Esophagus muscularis mucosa (tissue), 4 donors: ENCODE data around the gene SSTR5. TPM values are rescaled to one million over a fixed set of nuclear protein-coding genes. Genes with fewer than 3 reads are reported as not detected.
A peak's percentile ranks its signal among the peaks of the same experiment; 100 is the strongest.

Source experiments
- DNase-seq: peaks from one replicate; pipeline ENCODE4 v3.0.0-alpha.2; 2017; ENCODE audit errors: extremely low spot score
- H3K27ac ChIP-seq, 4 donors: fragments of 200-600 bp; sonication (generic); replicated peaks in 1 of 4; 1 replicate in 3 of 4; 2 replicates in 1 of 4; pipeline ENCODE4 v1.5.1; 2016 to 2019; ENCODE audit warnings: mild to moderate bottlenecking in 1 of 4
- H3K27me3 ChIP-seq, 4 donors: fragments of 200-600 bp; sonication (generic); one replicate each; pipeline versions ENCODE4 v1.5.1 to v1.6.0; 2016 to 2019
- H3K36me3 ChIP-seq, 4 donors: fragments of 200-600 bp; sonication (generic); one replicate each; pipeline ENCODE4 v1.5.1; 2016 to 2019
- H3K4me1 ChIP-seq, 4 donors: fragments of 200-600 bp; sonication (generic); one replicate each; pipeline ENCODE4 v1.5.1; 2016 to 2019
- H3K4me3 ChIP-seq, 4 donors: fragments of 200-600 bp; sonication (generic); 1 replicate in 2 of 4; 2 replicates in 2 of 4; pipeline ENCODE4 v1.5.1; 2016 to 2019; ENCODE audit warnings: mild to moderate bottlenecking in 4 of 4, moderate library complexity in 1 of 4
- H3K9me3 ChIP-seq, 4 donors: fragments of 200-600 bp; sonication (generic); 1 replicate in 3 of 4; 2 replicates in 1 of 4; pipeline ENCODE4 v1.5.1; 2016 to 2019
- CTCF ChIP-seq, 3 experiments: fragments of 200-600 bp in 2 of 3; fragments of 450-650 bp in 1 of 3; sonication (generic) in 2 of 3; IDR thresholded peaks; one replicate each; pipeline ENCODE4 v1.5.1; 2017 to 2019; ENCODE audit warnings: antibody characterized with exemption in 3 of 3, mild to moderate bottlenecking in 2 of 3, moderate library complexity in 1 of 3
- EP300 ChIP-seq: sonication (generic); formaldehyde crosslinking; IDR thresholded peaks from one replicate; pipeline ENCODE4 v1.6.1; 2017; ENCODE audit warnings: antibody characterized with exemption
- POLR2A ChIP-seq: fragments of 450-650 bp; IDR thresholded peaks from one replicate; pipeline ENCODE4 v1.6.1; 2017; ENCODE audit warnings: antibody characterized with exemption, moderate library complexity, mild to moderate bottlenecking, low read depth
- POLR2AphosphoS5 ChIP-seq, 2 donors: sonication (generic); formaldehyde crosslinking; IDR thresholded peaks; one replicate each; pipeline ENCODE4 v1.6.1; 2017; ENCODE audit warnings: antibody characterized with exemption in 2 of 2
- WGBS: methylation state at CpG from one replicate; pipeline ENCODE4 v1.1.5; 2018; 5-methylcytosine and 5-hydroxymethylcytosine counted together
- intact Hi-C: fragments of 100-400 bp; cut with DNase I; formaldehyde crosslinking; loops from one replicate; pipeline ENCODE4 v1.15.1; 2023
- total RNA-seq, 4 donors: library from RNA; depleted of rRNA; stranded (reverse); fragments of >200 nt; gene quantifications; one replicate each; pipeline versions ENCODE4 v1.1.0 to v1.2.1, GENCODE V29; 2016

The SSTR5 gene
- total RNA-seq, 4 donors from 2014 or later, result not detected

- no peak overlapping the region for H3K4me3 ChIP-seq
- DNase-seq, result no peak
- TF ChIP-seq EP300, result no peak
- no peak for TF ChIP-seq POLR2A
- no peak for TF ChIP-seq POLR2AphosphoS5 (IDR thresholded peaks at IDR 0.05)
- TF ChIP-seq CTCF (IDR thresholded peaks at IDR 0.05), result no peak
- WGBS, result 79% methylated on average over 9 of the region's 49 CpGs
- no peak overlapping the region for H3K27ac ChIP-seq
- intact Hi-C loops, result no loop called here
- peaks cover 0 to 42% (median 20%) of the 10 kb centered on the region in 4 donors for H3K4me1 ChIP-seq
- peaks cover 0 to 8% (median 3%) of the 10 kb centered on the region in 4 donors for H3K9me3 ChIP-seq
- peaks cover 0 to 97% (median 13%) of the 10 kb centered on the region in 4 donors for H3K27me3 ChIP-seq
- H3K36me3 ChIP-seq, result no peaks in the 10 kb centered on the region
Observed at GRCh38 chr16:1045993-1046911, 26.3 kb upstream of the SSTR5 start.

- H3K4me1 ChIP-seq, result peaks cover 0 to 42% (median 20%) of the 10 kb centered on the region in 4 donors
- no peak overlapping the region for H3K27ac ChIP-seq
- peaks cover 0 to 96% (median 13%) of the 10 kb centered on the region in 4 donors for H3K27me3 ChIP-seq
- DNase-seq, result no peak
- WGBS, result 94% methylated on average over 7 of the region's 9 CpGs
- intact Hi-C loops, result no loop called here
- H3K4me3 ChIP-seq, result no peak overlapping the region
- TF ChIP-seq CTCF (IDR thresholded peaks at IDR 0.05) (no peak), POLR2AphosphoS5 (IDR thresholded peaks at IDR 0.05) (no peak), EP300 (no peak), POLR2A (no peak)
- peaks cover 0 to 2% (median 0%) of the 10 kb centered on the region in 4 donors for H3K9me3 ChIP-seq
- no peaks in the 10 kb centered on the region for H3K36me3 ChIP-seq
Observed at GRCh38 chr16:1047123-1047522, 25.4 kb upstream of the SSTR5 start.

DNA sequence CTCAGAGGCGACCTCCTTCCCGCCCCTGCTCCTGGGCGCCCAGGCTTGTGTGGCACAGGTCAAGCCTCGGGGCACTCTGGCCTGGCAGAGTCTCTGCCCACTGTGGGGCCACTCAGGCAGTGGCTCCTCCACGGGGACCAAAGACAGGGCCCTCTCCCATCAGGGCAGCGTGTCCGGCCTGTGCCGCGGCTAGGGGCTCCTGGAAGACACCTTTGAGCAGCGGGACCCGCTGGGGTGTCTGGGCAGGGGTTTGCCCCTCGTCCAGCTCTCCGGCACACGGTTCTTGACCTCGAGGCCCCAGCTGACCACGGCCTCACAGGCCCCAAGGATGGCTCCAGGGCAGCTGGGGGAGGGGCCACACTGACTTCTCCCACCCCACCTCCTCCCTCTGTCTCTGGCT is 24.7 kb upstream of the SSTR5 start:
- H3K36me3 ChIP-seq, result no peaks in the 10 kb centered on the region
- H3K4me1 ChIP-seq, result peaks cover 0 to 42% (median 20%) of the 10 kb centered on the region in 4 donors
- WGBS, result 79% methylated on average over 15 of the region's 16 CpGs
- no peak overlapping the region for H3K27ac ChIP-seq
- H3K4me3 ChIP-seq, result no peak overlapping the region
- H3K27me3 ChIP-seq, result peaks cover 0 to 96% (median 13%) of the 10 kb centered on the region in 4 donors
- intact Hi-C loops, result no loop called here
- no peak for TF ChIP-seq CTCF (IDR thresholded peaks at IDR 0.05)
- TF ChIP-seq POLR2AphosphoS5 (IDR thresholded peaks at IDR 0.05), result no peak
- TF ChIP-seq POLR2A, result no peak
- TF ChIP-seq EP300, result no peak
- no peak for DNase-seq
- H3K9me3 ChIP-seq, result no peaks in the 10 kb centered on the region

DNA sequence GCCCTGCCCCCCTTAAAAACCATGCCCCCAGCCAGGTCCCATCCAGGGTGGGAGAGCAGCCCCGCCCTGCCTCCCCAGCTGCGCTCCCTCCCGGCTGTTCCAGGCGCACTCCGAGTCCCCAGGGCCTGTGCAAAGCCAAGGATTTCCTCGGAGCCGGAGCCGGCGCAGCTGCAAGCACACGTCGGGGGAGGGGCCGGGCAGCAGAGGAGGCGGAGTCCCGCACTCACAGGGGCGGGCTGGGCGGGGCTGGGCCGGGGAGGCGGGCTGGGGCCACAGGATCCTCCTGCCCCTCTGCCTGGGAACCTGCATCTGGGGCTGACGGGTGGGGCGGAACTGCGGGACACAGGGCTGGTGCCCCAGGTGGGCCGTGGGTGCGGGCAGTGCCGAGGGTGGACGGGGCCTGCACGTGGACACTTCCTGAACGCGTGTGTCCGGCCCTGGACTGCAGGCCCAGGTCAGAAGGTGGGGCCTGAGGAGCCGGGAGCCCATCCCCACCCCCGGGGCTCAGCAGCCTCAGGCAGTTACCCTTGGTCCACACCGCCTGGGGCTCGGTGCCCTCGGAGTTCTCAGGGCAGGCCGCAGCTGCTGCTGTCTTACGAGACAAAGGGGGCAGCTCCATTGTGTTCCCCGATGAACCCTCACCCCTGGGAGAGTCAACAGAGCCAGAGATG is 24.0 kb upstream of the SSTR5 start:
- no peak for DNase-seq

More for the DNA sequence above, 24.0 kb upstream of the SSTR5 start:
- H3K27ac ChIP-seq, result no peak overlapping the region
- peaks cover 0 to 98% (median 13%) of the 10 kb centered on the region in 4 donors for H3K27me3 ChIP-seq
- 25% methylated on average over 22 of the region's 37 CpGs for WGBS
- H3K36me3 ChIP-seq, result no peaks in the 10 kb centered on the region
- peak overlapping the region in 1 of 4 donors; percentile 14 for H3K4me3 ChIP-seq
- TF ChIP-seq CTCF (IDR thresholded peaks at IDR 0.05) (no peak), EP300 (no peak), POLR2AphosphoS5 (IDR thresholded peaks at IDR 0.05) (no peak), POLR2A (no peak)
- intact Hi-C loops, result no loop called here
- peaks cover 0 to 42% (median 20%) of the 10 kb centered on the region in 4 donors for H3K4me1 ChIP-seq
- H3K9me3 ChIP-seq, result no peaks in the 10 kb centered on the region
